Right atrium auricular region (tissue), 2 donors: ENCODE results near the gene MAD2L1BP. TPM values are rescaled to one million over a fixed set of nuclear protein-coding genes. Genes with fewer than 3 reads are reported as not detected.

ENCODE experiments used
- DNase-seq: peaks from one replicate; pipeline ENCODE4 v3.0.0-alpha.2; 2019; ENCODE audit warnings: low spot score
- H3K27ac ChIP-seq, 2 donors: fragments of 200-600 bp; sonication (generic); 1 replicate in 1 of 2; 2 replicates in 1 of 2; pipeline ENCODE4 v1.5.1; 2016 to 2019
- H3K27me3 ChIP-seq, 2 donors: fragments of 200-600 bp; sonication (generic); one replicate each; pipeline versions ENCODE4 v1.5.1 to v1.6.0; 2017 to 2019
- H3K36me3 ChIP-seq: fragments of 200-600 bp; sonication (generic); one replicate; pipeline ENCODE4 v1.5.1; 2016
- H3K4me1 ChIP-seq, 2 donors: fragments of 200-600 bp; sonication (generic); one replicate each; pipeline versions ENCODE4 v1.5.1 to v1.6.0; 2017 to 2019
- H3K4me3 ChIP-seq, 2 donors: fragments of 200-600 bp; sonication (generic); 1 replicate in 1 of 2; 2 replicates in 1 of 2; pipeline ENCODE4 v1.5.1; 2017 to 2019; ENCODE audit warnings: mild to moderate bottlenecking in 1 of 2, moderate library complexity in 1 of 2
- H3K9me3 ChIP-seq, 2 donors: fragments of 200-600 bp; sonication (generic); one replicate each; pipeline ENCODE4 v1.5.1; 2019
- CTCF ChIP-seq, 2 donors: fragments of 200-600 bp; sonication (generic); IDR thresholded peaks; one replicate each; pipeline ENCODE4 v1.5.1; 2019; ENCODE audit warnings: antibody characterized with exemption in 2 of 2
- total RNA-seq, 2 donors: library from RNA; depleted of rRNA; stranded (reverse); fragments of >200 nt; gene quantifications; one replicate each; pipeline ENCODE4 v1.1.0, GENCODE V29; 2016

The MAD2L1BP gene
- total RNA-seq, 2 donors from 2014 or later = 22.8 to 28.2 TPM

- H3K9me3 ChIP-seq = no peaks in the 10 kb centered on the region
- DNase-seq = peak; percentile 71
- H3K27me3 ChIP-seq = no peaks in the 10 kb centered on the region
- H3K4me1 ChIP-seq = peaks cover 0 to 48% of the 10 kb centered on the region in 2 donors
- H3K4me3 ChIP-seq = no peak overlapping the region
- peak overlapping the region; percentile 46 to 66 for H3K27ac ChIP-seq
- TF ChIP-seq CTCF (IDR thresholded peaks at IDR 0.05) = peak in 1 of 2 donors; percentile 74
- peaks cover 23% of the 10 kb centered on the region for H3K36me3 ChIP-seq
Measured at GRCh38 chr6:43668151-43669028, 32.8 kb downstream of the MAD2L1BP start.

GRCh38 chr6:43669050-43669921, 33.6 kb downstream of the MAD2L1BP start:
- DNase-seq = peak; percentile 87

GRCh38 chr6:43669922-43670622, 34.4 kb downstream of the MAD2L1BP start:
- no peak for TF ChIP-seq CTCF (IDR thresholded peaks at IDR 0.05)
- no peaks in the 10 kb centered on the region for H3K9me3 ChIP-seq
- peak overlapping the region; percentile 46 to 66 for H3K27ac ChIP-seq
- H3K4me3 ChIP-seq = no peak overlapping the region
- no peaks in the 10 kb centered on the region for H3K27me3 ChIP-seq
- peaks cover 0 to 48% of the 10 kb centered on the region in 2 donors for H3K4me1 ChIP-seq
- no peak for DNase-seq
- peaks cover 40% of the 10 kb centered on the region for H3K36me3 ChIP-seq

More at GRCh38 chr6:43669050-43669921, 33.6 kb downstream of the MAD2L1BP start:
- Histone ChIP-seq H3K27me3 (no peaks in the 10 kb centered on the region), H3K4me3 (no peak overlapping the region), H3K27ac (peak overlapping the region; percentile 46 to 66), H3K4me1 (peaks cover 0 to 48% of the 10 kb centered on the region in 2 donors), H3K36me3 (peaks cover 32% of the 10 kb centered on the region), H3K9me3 (no peaks in the 10 kb centered on the region)
- TF ChIP-seq CTCF (IDR thresholded peaks at IDR 0.05) = no peak

- DNase-seq = no peak
- no peaks in the 10 kb centered on the region for H3K9me3 ChIP-seq
- TF ChIP-seq CTCF (IDR thresholded peaks at IDR 0.05) = no peak
- peaks cover 0 to 48% of the 10 kb centered on the region in 2 donors for H3K4me1 ChIP-seq
- peaks cover 45% of the 10 kb centered on the region for H3K36me3 ChIP-seq
- no peak overlapping the region for H3K4me3 ChIP-seq
- peak overlapping the region; percentile 46 to 66 for H3K27ac ChIP-seq
- H3K27me3 ChIP-seq = no peaks in the 10 kb centered on the region
Measured at GRCh38 chr6:43670623-43670986, 35.0 kb downstream of the MAD2L1BP start.

- DNase-seq = no peak
- H3K4me3 ChIP-seq = no peak overlapping the region
- no peak for TF ChIP-seq CTCF (IDR thresholded peaks at IDR 0.05)
- H3K4me1 ChIP-seq = peaks cover 0 to 48% of the 10 kb centered on the region in 2 donors
- peaks cover 51% of the 10 kb centered on the region for H3K36me3 ChIP-seq
- no peaks in the 10 kb centered on the region for H3K9me3 ChIP-seq
- peak overlapping the region in 1 of 2 donors; percentile 46 for H3K27ac ChIP-seq
- H3K27me3 ChIP-seq = no peaks in the 10 kb centered on the region
Measured at GRCh38 chr6:43671011-43671800, 35.6 kb downstream of the MAD2L1BP start.
